Right kidney (tissue), 1 donor: ENCODE results near the gene EIPR1.

Source experiments
- DNase-seq: peaks from one replicate; pipeline ENCODE4 v3.0.0-alpha.2; 2016

The EIPR1 gene

GRCh38 chr2:3268705-3269029 is 109.0 kb downstream of the EIPR1 start:
- DNase-seq: no peak

GRCh38 chr2:3267869-3268704 is 109.5 kb downstream of the EIPR1 start:
- DNase-seq: no peak

GRCh38 chr2:3266925-3267867 is 110.4 kb downstream of the EIPR1 start:
- DNase-seq: no peak

DNA sequence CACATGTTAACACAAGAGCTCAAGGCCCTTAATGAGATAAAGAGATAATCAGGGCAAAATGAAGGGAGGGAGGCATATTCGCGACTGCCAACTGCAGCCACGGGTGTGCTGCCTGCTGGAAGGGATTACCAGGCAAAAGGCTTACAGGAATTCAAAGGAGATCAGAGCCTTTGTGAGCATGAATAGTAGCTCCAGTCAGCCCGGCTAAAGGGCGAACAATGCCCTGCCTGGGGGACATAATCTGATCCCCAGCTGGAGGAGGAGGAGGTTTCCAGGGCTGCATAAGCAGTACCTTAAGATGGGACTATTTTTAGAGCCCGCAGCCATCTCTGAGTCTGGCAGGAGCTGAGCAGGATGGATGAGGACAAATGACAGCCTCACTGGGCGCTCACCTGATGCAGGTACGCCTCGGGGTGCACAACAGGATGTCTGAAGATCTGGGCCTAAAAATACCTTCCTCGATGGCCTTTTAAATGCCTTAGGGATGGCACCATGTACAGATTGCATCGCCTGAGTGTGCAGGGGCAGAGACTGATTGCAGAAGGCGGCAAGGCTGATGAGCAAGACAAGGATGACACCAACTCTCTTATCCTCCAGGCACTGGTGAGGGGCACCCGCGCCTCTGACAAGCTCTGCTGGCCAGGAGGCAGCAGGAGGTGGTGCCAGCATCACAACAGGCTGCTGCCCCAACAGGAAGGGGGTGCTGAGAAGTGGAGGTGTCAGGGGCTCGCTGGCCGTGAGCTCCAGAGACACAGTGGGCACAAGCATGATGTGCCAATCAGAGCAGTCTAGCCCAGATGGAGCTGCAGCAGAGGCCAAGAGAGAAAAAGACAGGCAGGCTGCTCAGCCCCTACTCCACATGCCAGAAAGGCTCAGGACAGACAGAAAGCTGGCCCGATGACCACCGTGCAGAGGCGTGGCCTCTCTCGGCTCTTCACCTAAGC is 111.4 kb downstream of the EIPR1 start:
- no peak for DNase-seq

GRCh38 chr2:3265471-3265870 is 112.1 kb downstream of the EIPR1 start:
- DNase-seq: no peak

DNA sequence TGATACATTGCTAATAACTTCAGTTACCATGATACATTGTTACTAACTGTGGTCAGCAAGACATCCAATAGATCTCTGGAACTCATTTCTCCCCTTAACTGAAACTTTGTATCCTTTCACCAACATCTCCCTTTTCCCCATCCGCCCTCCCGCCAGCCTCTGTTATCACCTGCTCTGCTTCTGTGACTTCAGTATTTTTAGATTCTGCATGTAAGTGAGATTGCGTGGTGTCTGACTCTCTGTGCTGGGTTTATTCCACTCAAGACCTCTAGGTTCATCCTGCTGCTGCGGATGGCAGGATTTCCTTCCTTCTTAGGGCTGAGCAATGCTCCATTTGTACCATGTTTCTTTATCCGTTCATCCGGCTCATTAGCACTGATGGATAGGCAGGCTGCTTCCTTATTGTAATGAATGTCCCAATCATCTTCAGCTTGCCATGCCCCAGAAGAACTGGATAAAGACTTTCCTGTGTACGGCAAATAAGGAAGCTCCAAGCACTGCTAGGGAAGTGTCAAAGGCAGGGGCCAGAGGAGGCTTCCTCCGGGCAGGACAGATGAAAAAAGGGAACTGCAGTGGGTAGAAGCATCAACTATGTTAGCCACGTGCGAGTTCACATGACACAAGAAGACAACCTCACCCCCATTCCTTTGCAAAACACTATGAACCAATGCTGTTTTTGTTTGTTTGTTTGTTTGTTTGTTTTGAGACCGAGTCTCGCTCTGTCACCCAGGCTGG is 113.4 kb downstream of the EIPR1 start:
- DNase-seq: no peak

- no peak for DNase-seq
Observed at GRCh38 chr2:3263487-3263886, 114.1 kb downstream of the EIPR1 start.

DNA sequence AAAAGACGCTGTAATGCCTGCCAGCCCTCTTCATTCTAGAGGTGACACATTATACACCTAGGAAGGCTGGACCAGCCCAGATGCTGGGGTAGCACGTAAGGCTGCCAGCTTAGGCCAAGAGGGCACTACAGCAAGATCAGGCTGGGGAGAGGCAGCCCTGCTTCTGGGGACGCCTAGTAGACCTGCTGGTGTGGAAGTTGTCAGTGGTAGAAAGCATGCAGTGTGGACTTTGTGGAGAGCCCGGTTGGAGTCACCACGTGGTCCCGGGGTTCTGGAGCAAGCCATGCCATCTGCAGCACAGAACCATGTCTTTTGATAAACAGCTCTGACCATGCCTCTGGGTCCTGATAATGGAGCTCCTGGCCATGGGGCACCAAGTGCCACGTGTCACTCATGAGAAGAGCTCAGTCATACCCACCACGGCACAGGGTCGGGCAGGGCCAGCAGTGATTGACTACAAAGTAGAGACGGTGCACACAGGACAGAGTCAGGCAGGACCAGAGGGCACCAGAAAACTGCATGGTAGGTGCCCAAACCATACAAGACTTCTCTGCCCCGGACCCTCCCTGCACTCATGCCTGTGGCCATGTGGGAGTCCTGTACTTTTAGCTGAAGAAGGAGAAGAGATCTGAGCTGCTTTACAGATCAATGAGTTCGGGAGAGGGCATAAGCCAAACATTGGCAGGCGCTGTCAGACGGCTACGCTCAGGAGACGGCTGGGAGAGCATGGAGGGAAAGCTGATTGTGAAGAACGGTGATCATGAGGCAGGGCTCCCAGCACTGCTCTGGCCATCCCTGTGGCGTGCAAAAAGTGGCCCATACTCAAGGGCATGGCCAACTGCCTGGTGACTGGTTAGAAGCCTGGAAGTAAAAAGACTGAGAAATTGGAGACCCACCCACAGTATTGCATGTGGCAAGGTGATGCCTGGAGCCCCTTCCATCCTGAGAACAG is 114.9 kb downstream of the EIPR1 start:
- no peak for DNase-seq

- DNase-seq: no peak
Observed at GRCh38 chr2:3261511-3261910, 116.1 kb downstream of the EIPR1 start.

GRCh38 chr2:3260959-3261358 is 116.7 kb downstream of the EIPR1 start:
- DNase-seq: no peak

DNA sequence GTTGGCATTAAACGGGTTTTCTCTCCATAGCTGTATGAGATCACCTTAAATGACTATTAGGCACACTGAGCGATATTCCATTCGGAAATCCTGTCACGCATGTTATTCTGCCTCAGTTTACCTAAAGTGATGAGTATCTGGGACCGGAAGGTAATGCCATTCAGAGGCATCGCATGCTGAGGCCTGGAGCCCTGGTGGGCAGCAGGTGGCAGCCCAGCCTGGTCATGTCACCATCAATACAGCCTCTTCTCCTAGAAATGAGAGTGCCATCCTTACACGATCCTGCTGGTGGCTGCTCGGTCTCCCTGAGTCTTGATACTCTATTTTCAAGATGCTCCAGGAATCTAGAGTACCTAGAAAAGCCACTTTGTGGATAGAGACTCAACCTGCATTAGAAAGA is 119.8 kb downstream of the EIPR1 start:
- DNase-seq: no peak

DNA sequence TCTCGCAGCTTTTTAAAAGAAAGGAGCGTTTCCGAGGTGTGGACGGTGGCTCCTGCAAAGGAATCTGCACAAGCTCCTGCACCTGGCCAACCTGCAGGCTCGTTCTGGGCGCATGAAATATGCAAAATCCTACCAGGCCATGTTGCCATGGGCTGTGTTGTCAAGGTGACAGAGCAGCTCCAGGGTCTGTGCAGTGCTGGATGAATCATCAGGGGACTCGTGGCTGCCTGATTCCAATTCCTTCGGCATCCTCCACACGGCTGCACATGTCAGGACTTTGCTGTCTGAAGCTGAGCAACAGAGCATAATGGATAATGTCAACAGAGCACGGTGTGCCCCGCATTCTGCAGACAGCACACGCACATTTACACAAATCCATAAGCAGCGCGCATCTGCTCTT is 120.5 kb downstream of the EIPR1 start:
- no peak for DNase-seq

GRCh38 chr2:3256605-3257004 is 121.0 kb downstream of the EIPR1 start:
- DNase-seq: no peak

- no peak for DNase-seq
Observed at GRCh38 chr2:3256157-3256556, 121.5 kb downstream of the EIPR1 start.

GRCh38 chr2:3254442-3254941 is 123.1 kb downstream of the EIPR1 start:
- DNase-seq: no peak

- no peak for DNase-seq
Observed at GRCh38 chr2:3253913-3254441, 123.6 kb downstream of the EIPR1 start.

GRCh38 chr2:3251946-3252345 is 125.7 kb downstream of the EIPR1 start:
- DNase-seq: no peak

DNA sequence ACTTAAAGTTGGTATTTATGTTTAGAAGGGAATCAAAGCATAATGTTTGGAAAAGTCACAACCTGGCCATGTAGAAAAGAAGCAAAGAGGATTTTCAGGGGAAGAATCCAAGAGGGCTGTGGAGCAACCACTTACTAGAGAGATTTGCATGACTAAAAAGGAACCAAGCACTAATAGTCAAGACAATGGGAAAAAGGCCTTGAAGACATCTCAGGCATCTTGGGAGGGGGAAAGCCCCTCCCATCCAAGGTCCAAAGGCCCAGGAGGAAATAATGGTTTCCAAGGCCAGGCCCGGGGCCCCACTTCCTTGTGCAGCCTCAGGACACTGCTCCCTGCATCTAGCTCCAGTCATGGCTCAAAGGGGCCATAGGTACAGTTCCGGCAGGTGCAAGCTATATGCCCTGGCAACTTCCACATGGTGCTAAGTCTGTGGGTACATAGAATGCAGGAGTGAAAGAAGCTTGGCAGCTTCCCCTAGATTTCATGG is 128.1 kb downstream of the EIPR1 start:
- no peak for DNase-seq

DNA sequence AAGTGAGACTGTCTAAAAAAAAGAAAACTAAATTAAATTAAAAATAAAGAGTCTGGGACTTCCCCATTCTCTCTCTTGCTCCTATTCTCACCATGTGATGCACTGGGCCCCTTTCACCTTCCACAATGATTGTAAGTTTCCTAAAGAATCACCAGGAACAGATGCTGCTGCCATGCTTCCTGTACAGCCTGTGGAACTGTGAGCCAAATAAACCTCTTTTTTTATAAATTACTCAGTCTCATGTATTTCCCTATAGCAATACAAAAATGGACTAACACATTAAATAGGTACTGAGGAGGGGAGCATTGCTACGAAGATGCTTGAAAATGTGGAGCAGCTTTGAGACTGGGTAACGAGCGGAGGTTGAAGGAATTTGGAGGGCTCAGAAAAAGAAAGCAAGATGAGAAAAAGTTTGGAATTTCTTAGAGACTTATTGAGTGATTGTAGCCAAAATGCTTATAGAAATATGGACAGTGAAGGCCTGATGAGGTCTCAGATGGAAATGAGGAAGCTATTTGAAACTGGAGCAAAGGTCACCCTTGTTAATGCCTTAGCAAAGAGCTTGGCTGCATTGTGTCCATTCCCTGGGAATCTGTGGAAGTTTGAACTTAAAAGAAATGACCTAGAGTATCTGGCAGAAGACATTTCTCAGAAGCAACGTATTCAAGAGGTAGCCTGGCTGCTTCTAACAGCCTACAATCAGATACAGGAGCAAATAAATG is 128.7 kb downstream of the EIPR1 start:
- DNase-seq: no peak
